ENCODE measurements around the gene PCDHB4.
"Not testable (repeated sequence)": the region's sequence is repeated elsewhere in the genome, so short reads cannot be mapped to it uniquely, and the experiment has no call there.

Gene PCDHB4

DNA sequence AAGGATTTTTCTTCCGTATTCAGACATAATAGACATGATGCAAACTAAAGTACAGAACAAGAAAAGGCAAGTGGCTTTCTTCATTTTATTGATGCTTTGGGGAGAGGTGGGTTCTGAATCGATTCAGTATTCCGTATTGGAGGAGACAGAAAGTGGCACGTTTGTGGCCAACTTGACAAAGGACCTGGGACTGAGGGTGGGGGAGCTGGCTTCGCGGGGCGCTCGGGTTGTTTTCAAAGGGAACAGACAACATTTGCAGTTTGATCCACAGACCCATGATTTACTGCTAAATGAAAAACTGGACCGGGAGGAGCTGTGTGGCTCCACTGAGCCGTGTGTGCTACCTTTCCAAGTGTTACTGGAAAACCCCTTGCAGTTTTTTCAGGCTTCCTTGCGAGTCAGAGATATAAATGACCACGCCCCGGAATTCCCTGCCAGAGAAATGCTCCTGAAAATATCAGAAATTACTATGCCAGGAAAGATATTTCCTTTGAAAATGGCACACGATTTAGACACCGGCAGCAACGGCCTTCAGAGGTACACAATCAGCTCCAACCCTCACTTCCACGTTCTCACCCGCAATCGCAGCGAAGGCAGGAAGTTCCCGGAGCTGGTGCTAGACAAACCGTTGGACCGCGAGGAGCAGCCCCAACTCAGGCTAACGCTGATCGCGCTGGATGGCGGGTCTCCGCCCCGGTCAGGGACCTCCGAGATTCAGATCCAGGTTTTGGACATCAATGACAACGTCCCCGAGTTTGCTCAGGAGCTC is 28.8 kb downstream of the PCDHB4 start:
- no peak for DNase-seq

DNA sequence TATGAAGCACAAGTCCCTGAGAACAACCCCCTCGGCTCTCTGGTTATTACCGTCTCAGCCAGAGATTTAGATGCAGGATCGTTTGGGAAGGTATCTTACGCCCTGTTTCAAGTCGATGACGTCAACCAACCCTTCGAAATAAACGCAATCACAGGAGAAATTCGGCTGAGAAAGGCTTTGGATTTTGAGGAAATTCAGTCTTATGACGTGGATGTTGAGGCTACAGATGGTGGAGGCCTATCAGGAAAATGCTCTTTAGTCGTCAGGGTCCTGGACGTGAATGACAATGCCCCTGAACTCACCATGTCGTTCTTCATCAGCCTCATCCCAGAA is 29.3 kb downstream of the PCDHB4 start:
- DNase-seq = no peak

DNA sequence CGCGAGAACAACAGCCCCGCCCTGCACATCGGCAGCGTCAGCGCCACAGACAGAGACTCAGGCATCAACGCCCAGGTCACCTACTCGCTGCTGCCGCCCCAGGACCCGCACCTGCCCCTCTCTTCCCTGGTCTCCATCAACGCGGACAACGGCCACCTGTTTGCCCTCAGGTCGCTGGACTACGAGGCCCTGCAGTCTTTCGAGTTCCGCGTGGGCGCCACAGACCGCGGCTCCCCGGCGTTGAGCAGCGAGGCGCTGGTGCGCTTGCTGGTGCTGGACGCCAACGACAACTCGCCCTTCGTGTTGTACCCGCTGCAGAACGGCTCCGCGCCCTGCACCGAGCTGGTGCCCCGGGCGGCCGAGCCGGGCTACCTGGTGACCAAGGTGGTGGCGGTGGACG is 30.0 kb downstream of the PCDHB4 start:
- not testable (repeated sequence) for DNase-seq

DNA sequence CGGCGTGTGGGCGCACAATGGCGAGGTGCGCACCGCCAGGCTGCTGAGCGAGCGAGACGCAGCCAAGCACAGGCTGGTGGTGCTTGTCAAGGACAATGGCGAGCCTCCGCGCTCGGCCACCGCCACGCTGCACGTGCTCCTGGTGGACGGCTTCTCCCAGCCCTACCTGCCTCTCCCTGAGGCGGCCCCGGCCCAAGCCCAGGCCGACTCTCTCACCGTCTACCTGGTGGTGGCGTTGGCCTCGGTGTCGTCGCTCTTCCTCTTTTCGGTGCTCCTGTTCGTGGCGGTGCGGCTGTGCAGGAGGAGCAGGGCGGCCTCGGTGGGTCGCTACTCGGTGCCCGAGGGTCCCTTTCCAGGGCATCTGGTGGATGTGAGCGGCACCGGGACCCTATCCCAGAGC is 30.5 kb downstream of the PCDHB4 start:
- DNase-seq = not testable (repeated sequence)

DNA sequence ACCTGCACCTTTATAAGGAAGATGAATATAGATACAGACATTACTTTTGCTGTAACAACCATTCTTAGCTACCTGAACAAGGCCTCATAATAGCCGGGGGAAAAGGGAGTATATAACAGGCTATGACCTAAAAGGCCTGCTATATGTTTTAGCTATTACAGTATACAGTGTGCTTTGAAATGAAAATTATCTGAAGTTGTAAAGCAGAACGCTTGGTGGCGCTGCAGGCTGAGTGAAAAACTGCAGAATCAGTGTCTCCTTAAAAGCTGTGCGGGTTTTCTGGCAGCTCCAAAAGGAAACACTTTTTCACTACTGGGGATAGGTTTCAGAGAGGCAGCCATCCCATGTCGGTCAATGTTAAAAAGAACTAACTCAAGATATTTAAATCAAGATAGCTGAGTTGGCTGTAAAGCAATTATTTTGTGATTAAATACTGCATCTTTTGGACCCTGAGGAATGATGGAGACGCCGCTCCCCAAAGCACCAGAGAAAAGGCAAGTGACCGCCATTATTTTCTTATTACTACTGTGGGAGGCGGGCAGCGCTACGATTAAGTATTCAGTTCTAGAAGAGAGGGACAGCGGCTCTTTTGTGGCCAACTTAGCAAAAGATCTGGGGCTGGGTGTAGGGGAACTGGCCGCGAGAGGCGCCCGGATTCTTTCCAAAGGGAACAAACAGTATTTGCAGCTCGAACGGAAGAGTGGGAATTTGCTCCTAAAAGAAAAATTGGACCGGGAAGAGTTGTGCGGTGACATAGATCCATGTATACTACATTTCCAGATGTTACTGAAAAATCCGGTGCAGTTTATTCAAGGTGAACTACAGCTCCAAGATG is 34.1 kb downstream of the PCDHB4 start:
- DNase-seq = no peak

DNA sequence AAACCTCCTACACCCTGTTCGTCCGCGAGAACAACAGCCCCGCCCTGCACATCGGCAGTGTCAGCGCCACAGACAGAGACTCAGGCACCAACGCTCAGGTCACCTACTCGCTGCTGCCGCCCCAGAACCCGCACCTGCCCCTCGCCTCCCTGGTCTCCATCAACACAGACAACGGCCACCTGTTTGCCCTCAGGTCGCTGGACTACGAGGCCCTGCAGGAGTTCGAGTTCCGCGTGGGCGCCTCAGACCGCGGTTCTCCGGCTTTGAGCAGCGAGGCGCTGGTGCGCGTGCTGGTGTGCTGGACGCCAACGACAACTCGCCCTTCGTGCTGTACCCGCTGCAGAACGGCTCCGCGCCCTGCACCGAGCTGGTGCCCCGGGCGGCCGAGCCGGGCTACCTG is 35.7 kb downstream of the PCDHB4 start:
- not testable (repeated sequence) for DNase-seq

DNA sequence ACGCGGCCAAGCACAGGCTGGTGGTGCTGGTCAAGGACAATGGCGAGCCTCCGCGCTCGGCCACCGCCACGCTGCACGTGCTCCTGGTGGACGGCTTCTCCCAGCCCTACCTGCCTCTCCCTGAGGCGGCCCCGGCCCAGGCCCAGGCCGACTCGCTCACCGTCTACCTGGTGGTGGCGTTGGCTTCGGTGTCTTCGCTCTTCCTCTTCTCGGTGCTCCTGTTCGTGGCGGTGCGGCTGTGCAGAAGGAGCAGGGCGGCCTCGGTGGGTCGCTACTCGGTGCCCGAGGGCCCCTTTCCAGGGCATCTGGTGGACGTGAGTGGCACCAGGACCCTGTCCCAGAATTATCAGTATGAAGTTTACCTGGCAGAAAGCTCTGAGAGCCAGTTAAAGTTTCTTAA is 36.3 kb downstream of the PCDHB4 start:
- DNase-seq = not testable (repeated sequence)

DNA sequence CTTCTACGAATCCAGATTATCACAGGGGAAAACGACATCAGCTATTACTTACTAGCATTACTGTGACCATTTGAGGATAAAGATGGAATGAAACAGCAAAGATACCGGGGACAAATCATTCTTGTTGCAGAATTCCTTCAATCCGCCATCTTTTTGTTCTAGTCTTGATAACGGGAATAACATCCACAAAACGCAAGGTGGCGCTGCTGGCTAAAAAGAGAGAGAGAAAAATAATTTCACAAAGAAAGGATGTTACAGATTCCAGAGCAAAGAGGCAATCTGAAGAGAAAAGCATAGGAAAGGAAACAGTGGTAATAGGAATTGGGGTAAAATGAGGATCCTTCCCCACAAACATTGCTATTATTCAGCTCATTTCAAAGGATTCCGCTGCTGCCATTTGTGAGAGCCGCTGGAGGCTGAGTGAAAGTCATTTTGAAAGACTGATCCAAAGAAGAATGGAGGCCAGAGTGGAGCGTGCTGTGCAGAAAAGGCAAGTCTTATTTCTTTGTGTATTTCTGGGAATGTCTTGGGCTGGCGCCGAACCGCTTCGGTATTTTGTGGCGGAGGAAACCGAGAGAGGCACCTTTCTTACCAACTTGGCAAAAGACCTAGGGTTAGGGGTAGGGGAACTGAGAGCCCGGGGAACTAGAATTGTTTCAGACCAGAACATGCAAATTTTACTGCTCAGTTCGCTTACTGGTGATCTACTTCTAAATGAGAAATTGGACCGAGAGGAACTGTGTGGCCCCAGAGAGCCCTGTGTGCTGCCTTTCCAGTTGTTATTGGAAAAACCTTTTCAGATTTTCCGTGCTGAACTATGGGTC is 51.0 kb downstream of the PCDHB4 start, which contains the start of gene PCDHB7:
TSS of gene PCDHB7 (plus strand) at position 264 of the 824 bp plus-strand sequence. CDS start at position 456, 192 bp downstream.
- no peak for DNase-seq

DNA sequence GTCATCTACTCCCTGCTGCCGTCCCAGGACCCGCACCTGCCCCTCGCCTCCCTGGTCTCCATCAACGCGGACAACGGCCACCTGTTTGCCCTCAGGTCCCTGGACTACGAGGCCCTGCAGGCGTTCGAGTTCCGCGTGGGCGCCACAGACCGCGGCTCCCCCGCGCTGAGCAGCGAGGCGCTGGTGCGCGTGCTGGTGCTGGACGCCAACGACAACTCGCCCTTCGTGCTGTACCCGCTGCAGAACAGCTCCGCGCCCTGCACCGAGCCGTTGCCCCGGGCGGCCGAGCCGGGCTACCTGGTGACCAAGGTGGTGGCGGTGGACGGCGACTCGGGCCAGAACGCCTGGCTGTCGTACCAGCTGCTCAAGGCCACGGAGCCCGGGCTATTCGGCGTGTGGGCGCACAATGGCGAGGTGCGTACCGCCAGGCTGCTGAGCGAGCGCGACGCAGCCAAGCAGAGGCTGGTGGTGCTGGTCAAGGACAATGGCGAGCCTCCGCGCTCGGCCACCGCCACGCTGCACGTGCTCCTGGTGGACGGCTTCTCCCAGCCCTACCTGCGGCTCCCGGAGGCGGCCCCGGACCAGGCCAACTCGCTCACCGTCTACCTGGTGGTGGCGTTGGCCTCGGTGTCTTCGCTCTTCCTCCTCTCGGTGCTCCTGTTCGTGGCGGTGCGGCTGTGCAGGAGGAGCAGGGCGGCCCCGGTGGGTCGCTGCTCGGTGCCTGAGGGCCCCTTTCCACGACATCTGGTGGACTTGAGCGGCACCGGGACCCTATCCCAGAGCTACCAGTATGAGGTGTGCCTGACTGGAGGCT is 52.9 kb downstream of the PCDHB4 start:
- DNase-seq = not testable (repeated sequence)
